GM19035 (cell line): ENCODE data around the gene WDTC1.
A peak's percentile ranks its signal among the peaks of the same experiment; 100 is the strongest.

ENCODE experiments used
- ATAC-seq: cut with Tn5 transposase; IDR thresholded peaks from one replicate; pipeline ENCODE4 v1.9.1; 2021; ENCODE audit not compliant: unreplicated experiment

WDTC1 gene

DNA sequence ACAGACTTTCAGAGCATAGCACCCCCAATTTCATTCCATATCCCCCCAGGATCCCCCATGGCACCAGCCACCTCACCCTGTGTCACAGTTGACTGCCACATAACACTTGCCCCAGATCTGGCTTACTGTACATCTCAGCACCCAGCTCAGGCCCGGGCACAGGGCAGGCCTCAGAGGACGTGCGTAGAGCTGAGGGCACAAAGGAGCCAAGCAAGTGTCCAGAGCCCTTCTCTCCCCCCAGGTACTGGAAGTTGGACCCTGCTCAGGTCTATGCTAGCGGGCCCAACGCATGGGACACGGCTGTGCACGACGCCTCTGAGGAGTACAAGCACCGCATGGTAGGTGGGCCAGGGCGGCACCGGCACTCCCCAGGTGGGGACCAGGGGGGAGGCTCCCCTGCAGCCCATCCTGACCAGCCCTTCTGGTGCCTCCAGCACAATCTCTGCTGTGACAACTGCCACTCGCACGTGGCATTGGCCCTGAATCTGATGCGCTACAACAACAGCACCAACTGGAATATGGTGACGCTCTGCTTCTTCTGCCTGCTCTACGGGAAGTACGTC lies 99.4 kb downstream of the WDTC1 start:
- no peak for ATAC-seq

- no peak for ATAC-seq
Measured at GRCh38 chr1:27335506-27336422, 101.3 kb downstream of the WDTC1 start.

GRCh38 chr1:27336756-27337155 lies 102.3 kb downstream of the WDTC1 start:
- no peak for ATAC-seq

DNA sequence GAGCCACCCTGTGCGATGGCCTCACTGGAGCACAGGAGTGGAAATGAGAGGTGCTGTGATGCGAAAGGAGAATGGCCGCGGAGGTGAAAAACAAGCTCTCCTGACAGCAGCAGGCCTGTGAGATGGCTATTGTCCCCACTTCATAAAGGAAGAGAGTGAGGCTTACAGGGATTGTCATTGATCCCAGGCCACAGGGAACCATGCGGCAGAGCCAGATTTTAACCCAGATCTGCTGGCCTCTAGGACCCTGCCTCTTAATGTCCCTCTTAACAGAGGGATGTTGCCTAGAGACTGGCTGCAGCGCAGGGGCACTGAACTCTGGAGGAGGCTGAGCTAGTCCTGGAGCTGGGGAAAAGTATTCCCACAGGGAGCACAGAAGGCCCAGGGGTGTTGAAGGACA lies 104.3 kb downstream of the WDTC1 start:
- no peak for ATAC-seq

GRCh38 chr1:27339213-27339612 lies 104.8 kb downstream of the WDTC1 start:
- ATAC-seq, result no peak

- no peak for ATAC-seq
Measured at GRCh38 chr1:27341525-27342252, 107.3 kb downstream of the WDTC1 start, which contains the start of gene SYTL1. TSS of gene SYTL1 (plus strand) at chr1:27342022. CDS start at chr1:27345335, 3,313 bp downstream.

DNA sequence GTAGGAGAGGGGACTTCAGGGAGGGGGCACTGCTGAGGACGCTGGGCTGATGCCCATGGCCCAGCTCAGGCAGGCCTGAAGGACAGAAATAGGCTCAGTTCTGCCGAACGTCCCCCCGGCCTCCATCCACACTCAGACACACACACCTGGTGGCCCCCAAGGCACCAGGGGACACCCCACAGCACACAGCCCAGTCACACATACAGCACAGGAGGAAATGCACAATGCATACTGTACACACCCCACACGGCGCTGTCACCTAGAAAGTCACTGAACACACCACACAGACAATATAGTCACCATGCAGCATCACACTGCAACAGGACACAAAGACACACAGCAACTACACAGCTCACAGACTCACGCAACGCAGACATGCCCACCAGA lies 108.0 kb downstream of the WDTC1 start:
- no peak for ATAC-seq

DNA sequence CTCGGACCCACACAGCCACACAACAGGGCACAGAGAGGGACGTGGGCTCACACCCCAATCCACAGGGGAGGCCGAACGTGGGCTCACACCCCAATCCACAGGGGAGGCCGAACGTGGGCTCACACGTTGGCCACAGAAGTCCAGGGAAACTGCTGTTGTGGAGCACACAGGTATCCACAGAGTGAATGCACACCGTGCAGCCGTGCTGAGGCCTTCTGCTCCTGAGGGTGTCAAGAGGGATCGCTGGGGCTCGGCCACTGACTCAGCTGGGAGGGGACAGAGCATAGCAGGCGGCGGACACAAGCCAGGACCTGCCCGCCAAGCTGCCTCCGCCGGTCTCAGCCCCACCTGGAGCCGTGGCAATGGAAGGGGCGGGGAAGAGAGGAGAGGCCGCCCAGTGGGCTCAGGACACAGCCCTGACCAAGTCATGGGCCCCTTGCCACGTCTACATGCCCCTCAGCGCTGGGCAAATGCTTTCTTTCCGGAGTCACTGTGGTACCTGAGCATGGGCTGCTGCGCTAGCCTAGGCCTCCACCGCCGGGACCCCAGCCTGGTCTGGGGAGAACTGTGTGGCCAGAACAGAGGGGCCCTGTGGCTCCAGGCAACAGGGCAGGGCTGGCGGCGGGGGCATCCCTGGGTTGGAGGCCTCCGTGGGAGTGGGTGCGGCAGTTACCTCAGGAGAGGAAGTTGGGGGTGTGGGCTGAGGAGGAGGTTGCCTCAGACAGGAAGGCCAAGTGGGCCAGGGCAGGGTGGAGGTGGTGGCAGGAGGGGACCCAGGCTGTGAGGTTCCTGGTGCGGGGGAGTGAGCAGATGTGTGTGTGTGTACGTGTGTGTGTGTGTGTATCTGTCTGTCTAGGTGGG lies 108.6 kb downstream of the WDTC1 start:
- peak; percentile 51 for ATAC-seq

DNA sequence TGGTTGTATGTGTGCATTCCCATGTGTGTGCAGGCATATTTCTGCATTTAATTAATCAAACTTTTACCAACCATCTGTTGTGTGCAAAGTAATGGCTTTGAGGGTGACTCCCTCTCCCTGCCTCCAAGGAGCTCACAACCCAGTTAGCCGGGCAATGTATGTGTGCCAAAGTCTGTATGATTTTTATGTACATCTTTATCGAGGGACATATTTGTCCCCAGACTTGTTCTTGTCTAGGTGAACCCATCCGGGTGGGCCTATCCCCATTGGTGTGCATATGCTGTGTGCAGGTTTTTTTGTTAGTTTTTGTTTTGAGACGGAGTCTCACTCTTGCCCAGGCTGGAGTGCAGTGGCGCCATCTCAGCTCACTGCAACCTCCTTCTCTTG lies 109.2 kb downstream of the WDTC1 start:
- no peak for ATAC-seq

DNA sequence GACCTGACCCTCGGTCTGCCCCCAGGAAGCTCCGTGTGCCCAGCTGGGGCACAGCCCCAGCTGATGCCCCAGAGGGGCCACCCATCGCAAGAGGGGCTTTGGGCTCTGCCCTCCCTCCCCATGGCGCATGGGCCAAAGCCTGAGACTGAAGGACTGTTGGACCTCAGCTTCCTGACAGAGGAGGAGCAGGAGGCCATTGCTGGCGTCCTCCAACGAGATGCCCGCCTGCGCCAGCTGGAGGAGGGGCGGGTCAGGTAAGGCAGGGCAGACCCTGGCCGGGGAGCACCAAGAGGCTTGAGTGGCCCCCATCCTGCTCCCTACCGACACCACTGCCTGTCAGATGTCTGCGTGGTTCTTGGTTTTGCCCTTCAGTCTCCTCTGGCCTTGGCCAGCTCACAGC lies 110.8 kb downstream of the WDTC1 start:
- no peak for ATAC-seq

- ATAC-seq, result no peak
Measured at GRCh38 chr1:27346357-27346756, 111.9 kb downstream of the WDTC1 start.

- ATAC-seq, result no peak
Measured at GRCh38 chr1:27346991-27347624, 112.7 kb downstream of the WDTC1 start.

GRCh38 chr1:27348861-27349783 lies 114.7 kb downstream of the WDTC1 start:
- no peak for ATAC-seq

GRCh38 chr1:27349784-27350662 lies 115.6 kb downstream of the WDTC1 start:
- no peak for ATAC-seq

GRCh38 chr1:27350663-27351540 lies 116.5 kb downstream of the WDTC1 start:
- ATAC-seq, result no peak

DNA sequence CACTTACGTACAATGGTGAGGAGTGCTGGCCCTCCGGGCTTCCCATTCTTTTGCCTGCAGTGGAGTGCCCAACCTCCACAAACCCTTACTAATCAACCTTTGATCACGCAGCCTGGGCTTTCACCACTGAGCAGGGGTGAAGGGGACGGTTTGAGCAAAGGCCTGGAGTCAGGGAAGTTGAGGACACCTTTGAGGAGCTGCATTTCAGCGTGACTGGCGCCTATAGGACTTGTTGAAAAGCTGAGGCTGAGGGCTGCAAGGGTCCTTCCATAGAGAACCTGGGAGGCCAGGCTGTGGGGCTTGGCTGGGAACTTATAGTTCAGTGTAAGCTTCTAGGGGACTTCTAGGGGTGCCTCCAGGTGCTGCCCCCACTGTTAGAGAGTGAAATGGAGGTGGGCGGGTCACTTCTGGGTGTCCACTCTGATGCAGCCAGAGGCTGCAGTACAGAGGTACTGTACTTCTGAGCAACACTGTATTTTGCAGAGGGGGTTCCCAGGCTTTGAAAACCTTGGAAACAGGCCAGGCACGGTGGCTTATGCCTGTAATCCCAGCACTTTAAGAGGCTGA lies 117.2 kb downstream of the WDTC1 start:
- no peak for ATAC-seq

DNA sequence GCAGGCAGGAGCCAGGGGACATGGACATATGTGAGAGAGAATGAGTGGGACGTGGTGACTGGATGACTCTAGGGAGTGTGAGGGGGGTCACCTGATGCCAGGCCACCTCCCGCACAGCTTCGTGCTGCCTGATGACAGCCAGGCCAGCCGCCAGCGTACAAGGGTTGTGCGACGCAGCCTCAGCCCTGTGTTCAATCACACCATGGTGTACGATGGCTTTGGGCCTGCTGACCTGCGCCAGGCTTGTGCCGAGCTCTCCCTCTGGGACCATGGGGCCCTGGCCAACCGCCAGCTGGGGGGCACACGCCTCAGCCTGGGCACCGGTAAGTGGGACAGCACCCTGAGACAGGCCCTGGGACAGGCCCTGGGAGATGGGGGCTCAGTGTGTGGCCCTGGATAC lies 118.7 kb downstream of the WDTC1 start:
- no peak for ATAC-seq
